ENCODE measurements around the gene CCS. TPM values are rescaled to one million over a fixed set of nuclear protein-coding genes. Genes with fewer than 3 reads are reported as not detected.

Gene CCS
- total and polyA plus RNA-seq, 7 experiments from 2014 or later, result 32.8 to 63.5 (median 42.5) TPM

DNA sequence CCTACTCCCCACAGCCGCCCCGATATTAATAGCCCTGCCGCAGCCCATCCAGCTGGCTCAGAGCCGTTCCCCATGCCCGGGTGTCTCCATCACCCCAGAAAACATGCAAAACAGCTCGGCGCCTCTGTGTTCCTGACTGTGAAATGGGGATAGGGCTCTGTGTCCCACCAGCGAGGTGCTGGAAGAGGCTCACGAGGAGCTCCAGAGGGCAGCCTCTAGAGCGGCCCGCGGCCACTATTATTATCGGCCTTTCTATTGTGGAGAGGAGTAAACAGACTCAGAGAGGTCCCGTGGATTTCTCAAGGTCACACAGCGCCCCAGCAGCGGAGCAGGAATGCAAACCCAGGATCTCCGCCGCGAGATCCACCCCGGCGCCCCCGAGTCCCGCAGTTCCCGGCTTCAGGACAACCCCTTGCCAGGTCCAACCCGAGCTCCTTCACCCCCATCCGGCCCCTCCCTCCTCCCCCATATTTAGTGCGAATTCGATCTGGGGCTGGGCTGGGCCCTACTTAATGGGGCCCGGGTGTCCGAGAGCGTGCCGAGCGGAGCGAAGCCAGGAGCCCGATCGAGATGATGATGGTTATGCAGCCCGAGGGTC, 46.5 kb upstream of the CCS start, which contains the start of gene ACTN3:
TSS of gene ACTN3 (plus strand) at position 536 of the 598 bp plus-strand sequence. CDS start at position 571, 35 bp downstream.
- Mint-ChIP-seq H3K27ac (peak within 1 kb of the TSS; percentile 20 to 91 (median 86)), H3K36me3 (peaks cover 0 to 10% (median 3%) of the 10 kb centered on the region in 5 donors), H3K27me3 (peaks cover 0 to 16% (median 0%) of the 10 kb centered on the region in 5 donors), H3K4me1 (peaks cover 13 to 46% (median 33%) of the 10 kb centered on the region in 7 donors), H3K9me3 (peaks cover 0 to 1% (median 0%) of the 10 kb centered on the region in 11 donors), H3K4me3 (peak within 1 kb of the TSS; percentile 79 to 90 (median 86))
- no peaks in the 10 kb centered on the region for H3K27me3 ChIP-seq (ENCODE audit: control insufficient read depth in 2 of 2, insufficient read depth in 2 of 2, low read length in 2 of 2)
- POLR2A ChIA-PET, result interaction anchor here (0.5 to 3.1 kb wide), 12 partner anchors 10 to 401 kb away, joined by 3 to 18 read pairs (median 5); partner anchors contain the start of genes CTSF, MRPL11, PELI3 and RBM14
- intact Hi-C loops (cut with micrococcal nuclease), result loop anchor here (1.0 to 5.0 kb wide), 11 partner anchors 22 to 198 kb away; partner anchors contain the start of genes BBS1 (in 2 of the 2), DPP3 (in 2 of the 2), RBM14 (in 2 of the 2) and RBM4B (in 2 of the 2)
- H3K9me3 ChIP-seq (ENCODE audit: control insufficient read depth in 2 of 3, low read length in 3 of 3), result no peaks in the 10 kb centered on the region
- H3K4me3 ChIP-seq (ENCODE audit: low read length), result peak within 1 kb of the TSS; percentile 78
- ATAC-seq, result no peak
- CTCF ChIA-PET, result interaction anchor here (0.6 kb wide), 1 partner anchor 135 kb away, joined by 3 read pairs; no protein-coding TSS in a partner anchor
- peaks cover 19 to 21% of the 10 kb centered on the region in 2 donors for H3K4me1 ChIP-seq (ENCODE audit: control insufficient read depth in 2 of 2, insufficient read depth in 2 of 2, low read length in 2 of 2)
- DNase-seq, result no peak
- peaks cover 0 to 20% (median 9%) of the 10 kb centered on the region in 3 experiments for H3K36me3 ChIP-seq (ENCODE audit: control insufficient read depth in 2 of 3, insufficient read depth in 3 of 3, low read length in 3 of 3)
- H3K27ac ChIP-seq (ENCODE audit: low read depth, low read length), result peak within 1 kb of the TSS; percentile 90

DNA sequence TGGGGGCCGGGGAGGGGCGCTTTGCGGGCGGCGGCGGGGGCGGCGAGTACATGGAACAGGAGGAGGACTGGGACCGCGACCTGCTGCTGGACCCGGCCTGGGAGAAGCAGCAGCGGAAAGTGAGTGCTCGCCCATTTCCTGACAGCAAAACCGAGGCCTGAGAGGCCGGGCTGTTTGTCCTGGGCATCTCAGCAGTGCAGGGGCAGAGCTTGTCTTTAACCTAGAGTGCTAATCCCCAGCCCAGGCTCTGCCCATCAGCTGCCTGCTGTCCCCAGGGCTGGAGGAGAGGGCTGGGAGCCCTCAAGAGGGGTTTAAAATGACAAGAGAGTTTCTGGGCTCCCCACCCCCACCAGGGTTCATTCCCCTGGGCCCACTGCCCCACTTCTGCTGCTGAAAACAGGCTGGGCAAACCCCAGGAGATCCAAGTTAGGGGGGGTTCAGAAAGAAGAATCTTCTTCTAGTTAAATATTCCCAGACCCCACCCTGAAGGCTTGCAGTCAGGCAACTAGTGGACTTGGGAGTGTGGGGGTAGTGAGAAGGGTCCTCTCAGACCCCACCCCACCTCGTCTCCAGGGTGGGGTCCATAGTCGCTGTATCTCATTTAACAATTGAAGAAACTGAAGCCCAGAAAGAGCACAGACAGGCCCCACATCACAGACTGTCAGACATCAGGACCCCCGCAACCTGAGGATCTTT, 45.9 kb upstream of the CCS start:
- ATAC-seq (no peak), DNase-seq (no peak)
- peak overlapping the region; percentile 79 to 90 (median 86) for H3K4me3 Mint-ChIP-seq
- peaks cover 0 to 16% (median 0%) of the 10 kb centered on the region in 5 donors for H3K27me3 Mint-ChIP-seq
- Histone ChIP-seq H3K27me3 (ENCODE audit: control insufficient read depth in 2 of 2, insufficient read depth in 2 of 2, low read length in 2 of 2) (no peaks in the 10 kb centered on the region), H3K9me3 (ENCODE audit: control insufficient read depth in 2 of 3, low read length in 3 of 3) (no peaks in the 10 kb centered on the region), H3K36me3 (ENCODE audit: control insufficient read depth in 2 of 3, insufficient read depth in 3 of 3, low read length in 3 of 3) (peaks cover 0 to 14% (median 9%) of the 10 kb centered on the region in 3 experiments), H3K4me3 (ENCODE audit: low read length) (no peak overlapping the region), H3K4me1 (ENCODE audit: control insufficient read depth in 2 of 2, insufficient read depth in 2 of 2, low read length in 2 of 2) (peaks cover 19 to 21% of the 10 kb centered on the region in 2 donors), H3K27ac (ENCODE audit: low read depth, low read length) (no peak overlapping the region)
- peak overlapping the region in 2 of 9 donors; percentile 9 to 86 for H3K27ac Mint-ChIP-seq
- peaks cover 13 to 39% (median 29%) of the 10 kb centered on the region in 7 donors for H3K4me1 Mint-ChIP-seq
- ChIA-PET CTCF (interaction anchor here (0.5 to 0.6 kb wide), 2 partner anchors 92 to 134 kb away, joined by 3 read pairs; no protein-coding TSS in a partner anchor), POLR2A (interaction anchor here (0.5 to 2.8 kb wide), 4 partner anchors 18 to 400 kb away, joined by 3 to 11 read pairs (median 7); partner anchors contain the start of genes RBM14 and RBM4B)
- peaks cover 0 to 1% (median 0%) of the 10 kb centered on the region in 11 donors for H3K9me3 Mint-ChIP-seq
- intact Hi-C loops (cut with micrococcal nuclease), result loop anchor here (1.0 to 5.0 kb wide), 11 partner anchors 22 to 198 kb away; partner anchors contain the start of genes BBS1 (in 2 of the 2), DPP3 (in 2 of the 2), RBM14 (in 2 of the 2) and RBM4B (in 2 of the 2)
- peaks cover 0 to 6% (median 3%) of the 10 kb centered on the region in 5 donors for H3K36me3 Mint-ChIP-seq

DNA sequence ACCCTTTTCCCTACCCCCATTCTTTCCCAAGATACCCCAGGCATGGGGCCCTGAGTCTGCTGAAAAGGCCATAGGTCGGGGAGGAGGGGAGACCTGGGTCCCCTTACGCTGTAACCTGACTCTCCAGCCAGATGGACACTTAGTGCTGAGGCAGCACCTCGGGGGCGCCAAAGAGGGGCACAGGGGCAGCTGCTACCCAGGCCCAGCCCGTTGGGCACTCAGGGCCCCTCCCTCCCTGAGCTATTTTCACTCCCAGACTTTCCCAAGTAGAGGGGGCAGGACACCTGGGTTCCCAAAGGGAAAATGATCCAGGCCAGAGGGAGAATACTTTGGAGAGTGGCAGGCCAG, 45.3 kb upstream of the CCS start:
- Histone ChIP-seq H3K27me3 (ENCODE audit: control insufficient read depth in 2 of 2, insufficient read depth in 2 of 2, low read length in 2 of 2) (no peaks in the 10 kb centered on the region), H3K9me3 (ENCODE audit: control insufficient read depth in 2 of 3, low read length in 3 of 3) (no peaks in the 10 kb centered on the region), H3K4me1 (ENCODE audit: control insufficient read depth in 2 of 2, insufficient read depth in 2 of 2, low read length in 2 of 2) (peaks cover 19 to 21% of the 10 kb centered on the region in 2 donors), H3K36me3 (ENCODE audit: control insufficient read depth in 2 of 3, insufficient read depth in 3 of 3, low read length in 3 of 3) (peaks cover 0 to 9% (median 4%) of the 10 kb centered on the region in 3 experiments), H3K27ac (ENCODE audit: low read depth, low read length) (no peak overlapping the region), H3K4me3 (ENCODE audit: low read length) (no peak overlapping the region)
- ChIA-PET CTCF (interaction anchor here (0.5 kb wide), 1 partner anchor 91 kb away, joined by 3 read pairs; no protein-coding TSS in a partner anchor), POLR2A (interaction anchor here (0.6 to 2.3 kb wide), 2 partner anchors 62 to 69 kb away, joined by 3 to 11 read pairs; partner anchors contain the start of gene RBM14)
- intact Hi-C loops (cut with micrococcal nuclease), result loop anchor here (2.0 to 5.0 kb wide), 5 partner anchors 21 to 197 kb away; partner anchors contain the start of genes BBS1 (in 1 of the 2), CTSF (in 1 of the 2) and RBM14 (in 1 of the 2)
- ATAC-seq (no peak), DNase-seq (no peak)
- Mint-ChIP-seq H3K27ac (no peak overlapping the region), H3K36me3 (peaks cover 0 to under 1% (median 0%) of the 10 kb centered on the region in 5 donors), H3K27me3 (peaks cover 0 to 16% (median 0%) of the 10 kb centered on the region in 5 donors), H3K9me3 (peaks cover 0 to 1% (median 0%) of the 10 kb centered on the region in 11 donors), H3K4me3 (peak overlapping the region in 3 of 10 donors; percentile 17 to 84 (median 51)), H3K4me1 (peaks cover 10 to 34% (median 24%) of the 10 kb centered on the region in 7 donors)

DNA sequence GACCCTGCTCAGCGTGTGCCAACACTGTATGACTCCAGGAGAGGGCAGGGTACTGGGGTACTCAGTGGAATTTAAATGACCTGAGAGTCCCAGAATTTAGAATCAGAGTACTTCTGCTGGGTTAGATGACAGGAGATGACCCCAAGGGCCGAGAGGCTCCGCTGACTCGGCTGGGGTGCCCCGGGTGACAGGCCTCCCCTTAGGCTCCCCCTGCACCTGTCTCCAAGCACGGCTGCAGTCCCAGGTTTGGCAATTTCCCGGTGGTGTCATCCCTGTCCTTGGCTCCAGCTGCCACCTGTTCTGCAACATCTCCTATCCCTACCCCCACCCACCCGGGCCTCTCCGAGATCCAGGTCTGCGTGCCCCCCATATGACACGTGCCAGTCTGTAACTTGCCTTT, 44.9 kb upstream of the CCS start:
- H3K4me1 Mint-ChIP-seq, result peaks cover 10 to 30% (median 21%) of the 10 kb centered on the region in 7 donors
- Histone ChIP-seq H3K4me3 (ENCODE audit: low read length) (no peak overlapping the region), H3K36me3 (ENCODE audit: control insufficient read depth in 2 of 3, insufficient read depth in 3 of 3, low read length in 3 of 3) (peaks cover 0 to 6% (median 0%) of the 10 kb centered on the region in 3 experiments), H3K27ac (ENCODE audit: low read depth, low read length) (no peak overlapping the region), H3K9me3 (ENCODE audit: control insufficient read depth in 2 of 3, low read length in 3 of 3) (no peaks in the 10 kb centered on the region), H3K4me1 (ENCODE audit: control insufficient read depth in 2 of 2, insufficient read depth in 2 of 2, low read length in 2 of 2) (peaks cover 19 to 21% of the 10 kb centered on the region in 2 donors), H3K27me3 (ENCODE audit: control insufficient read depth in 2 of 2, insufficient read depth in 2 of 2, low read length in 2 of 2) (no peaks in the 10 kb centered on the region)
- H3K9me3 Mint-ChIP-seq, result peaks cover 0 to 1% (median 0%) of the 10 kb centered on the region in 11 donors
- CTCF ChIA-PET, result no interaction called here
- ATAC-seq, result no peak
- POLR2A ChIA-PET, result interaction anchor here (0.6 to 1.0 kb wide), 2 partner anchors 20 to 61 kb away, joined by 3 read pairs; partner anchors contain the start of gene CTSF
- no peaks in the 10 kb centered on the region for H3K36me3 Mint-ChIP-seq
- intact Hi-C loops (cut with micrococcal nuclease), result loop anchor here in 1 of 2 donors (5.0 kb wide), 1 partner anchor 194 kb away; a partner anchor contains a TSS
- H3K4me3 Mint-ChIP-seq, result peak overlapping the region in 5 of 10 donors; percentile 4 to 76 (median 21)
- DNase-seq, result no peak
- H3K27me3 Mint-ChIP-seq, result peaks cover 0 to 16% (median 0%) of the 10 kb centered on the region in 5 donors
- H3K27ac Mint-ChIP-seq, result no peak overlapping the region

DNA sequence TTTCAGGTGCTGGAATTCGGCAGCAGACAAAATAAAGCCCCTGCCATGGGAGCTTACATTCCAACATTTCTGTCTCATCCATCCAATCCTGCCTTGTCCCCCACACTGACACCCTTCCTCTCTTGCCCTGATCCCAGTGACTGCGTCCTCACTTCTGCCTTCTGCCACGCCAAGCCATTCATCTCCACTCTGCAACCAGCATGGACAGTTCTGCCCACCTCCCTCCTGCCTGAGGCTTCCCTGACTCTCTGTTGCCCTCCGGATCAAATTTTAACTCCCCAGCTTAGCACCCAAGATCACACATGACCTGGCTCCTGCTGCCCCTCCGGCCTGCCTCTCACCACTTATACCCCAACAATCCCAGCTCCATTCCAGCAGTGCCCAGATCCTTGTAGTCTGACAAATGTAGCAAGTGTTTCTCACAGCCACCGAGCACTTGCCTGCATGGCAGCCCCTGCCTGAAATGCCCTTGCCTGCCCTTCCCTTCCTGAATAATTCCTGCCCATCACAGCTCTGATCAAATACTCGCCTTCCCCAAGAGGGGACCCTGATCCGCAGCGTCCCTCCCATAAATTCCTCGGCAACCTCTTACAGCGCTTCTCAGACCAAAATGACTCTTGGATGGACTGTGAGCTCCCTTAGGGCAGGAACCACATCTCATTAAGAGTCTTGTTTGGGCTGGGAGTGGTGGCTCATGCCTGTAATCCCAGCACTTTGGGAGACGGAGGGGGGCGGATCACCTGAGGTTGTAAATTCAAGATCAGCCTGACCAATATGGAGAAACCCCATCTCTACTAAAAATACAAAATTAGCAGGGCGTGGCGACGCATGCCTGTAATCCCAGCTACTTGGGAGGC, 44.0 kb upstream of the CCS start:
- Histone ChIP-seq H3K27ac (ENCODE audit: low read depth, low read length) (no peak overlapping the region), H3K9me3 (ENCODE audit: control insufficient read depth in 2 of 3, low read length in 3 of 3) (no peaks in the 10 kb centered on the region), H3K4me1 (ENCODE audit: control insufficient read depth in 2 of 2, insufficient read depth in 2 of 2, low read length in 2 of 2) (peaks cover 12 to 13% of the 10 kb centered on the region in 2 donors), H3K27me3 (ENCODE audit: control insufficient read depth in 2 of 2, insufficient read depth in 2 of 2, low read length in 2 of 2) (no peaks in the 10 kb centered on the region), H3K4me3 (ENCODE audit: low read length) (no peak overlapping the region), H3K36me3 (ENCODE audit: control insufficient read depth in 2 of 3, insufficient read depth in 3 of 3, low read length in 3 of 3) (peaks cover 0 to 6% (median 0%) of the 10 kb centered on the region in 3 experiments)
- POLR2A ChIA-PET, result interaction anchor here (0.6 to 1.0 kb wide), 2 partner anchors 19 to 192 kb away, joined by 3 read pairs; partner anchors contain the start of gene CTSF
- Mint-ChIP-seq H3K9me3 (peaks cover 0 to 1% (median 0%) of the 10 kb centered on the region in 11 donors), H3K4me1 (peaks cover 8 to 21% (median 12%) of the 10 kb centered on the region in 7 donors), H3K27me3 (peaks cover 0 to 16% (median 0%) of the 10 kb centered on the region in 5 donors), H3K4me3 (peak overlapping the region in 5 of 10 donors; percentile 26 to 76 (median 44)), H3K36me3 (no peaks in the 10 kb centered on the region), H3K27ac (peak overlapping the region in 2 of 9 donors; percentile 21 to 25)
- CTCF ChIA-PET, result no interaction called here
- intact Hi-C loops (cut with micrococcal nuclease), result loop anchor here in 1 of 2 donors (5.0 kb wide), 1 partner anchor 193 kb away; a partner anchor contains a TSS
- ATAC-seq, result no peak
- no peak for DNase-seq

Measured in naive thymus-derived CD4-positive, alpha-beta T cell (primary cell).